ENCODE measurements around the gene NIPAL3.
"Not testable (repeated sequence)": the region's sequence is repeated elsewhere in the genome, so short reads cannot be mapped to it uniquely, and the experiment has no call there.

NIPAL3 gene

GRCh38 chr1:24514946-24515345 is 99.3 kb downstream of the NIPAL3 start:
- no peak overlapping the region for H3K4me3 ChIP-seq (ENCODE audit: low read length)
- H3K27me3 ChIP-seq (replicated peaks; ENCODE audit: insufficient read depth, low read length): no peaks in the 10 kb centered on the region
- H4K20me1 ChIP-seq (ENCODE audit: insufficient read depth, low read length): no peaks in the 10 kb centered on the region
- DNase-seq: no peak
- no peak overlapping the region for H2AFZ ChIP-seq (ENCODE audit: low read length)
- no peaks in the 10 kb centered on the region for H3F3A ChIP-seq (ENCODE audit: insufficient read depth, low read length)
- H3K9me2 ChIP-seq (replicated peaks; ENCODE audit: insufficient read depth, low read length): no peaks in the 10 kb centered on the region
- H3K79me2 ChIP-seq (ENCODE audit: low read length): no peaks in the 10 kb centered on the region
- H3K27ac ChIP-seq (ENCODE audit: low read length): no peak overlapping the region
- H3K4me2 ChIP-seq (ENCODE audit: low read depth, low read length): no peak overlapping the region
- no peaks in the 10 kb centered on the region for H3K9me3 ChIP-seq (replicated peaks; ENCODE audit: insufficient read depth, low read length)
- TF ChIP-seq EZH2phosphoT487 (IDR thresholded peaks at IDR 0.05; ENCODE audit: low read length) (no peak), EZH2 (optimal IDR thresholded peaks at IDR 0.05; ENCODE audit: low read depth, low read length) (no peak), CTCF (IDR thresholded peaks at IDR 0.05; ENCODE audit: low read length) (no peak)
- no peaks in the 10 kb centered on the region for H3K36me3 ChIP-seq (replicated peaks; ENCODE audit: insufficient read depth, low read length)
- no peak overlapping the region for H3K9ac ChIP-seq (ENCODE audit: low read length)
- H3K4me1 ChIP-seq (ENCODE audit: low read length): no peaks in the 10 kb centered on the region

GRCh38 chr1:24515671-24516209 is 100.1 kb downstream of the NIPAL3 start:
- H3K4me1 ChIP-seq (ENCODE audit: low read length); H2AFZ ChIP-seq (ENCODE audit: low read length); H3K9me2 ChIP-seq (replicated peaks; ENCODE audit: insufficient read depth, low read length); H4K20me1 ChIP-seq (ENCODE audit: insufficient read depth, low read length); H3K27me3 ChIP-seq (replicated peaks; ENCODE audit: insufficient read depth, low read length); H3K4me3 ChIP-seq (ENCODE audit: low read length); H3K9ac ChIP-seq (ENCODE audit: low read length); H3K4me2 ChIP-seq (ENCODE audit: low read depth, low read length); H3K9me3 ChIP-seq (replicated peaks; ENCODE audit: insufficient read depth, low read length); H3K27ac ChIP-seq (ENCODE audit: low read length); DNase-seq; H3K79me2 ChIP-seq (ENCODE audit: low read length); H3F3A ChIP-seq (ENCODE audit: insufficient read depth, low read length); H3K36me3 ChIP-seq (replicated peaks; ENCODE audit: insufficient read depth, low read length): not testable (repeated sequence)

GRCh38 chr1:24516506-24516905 is 100.9 kb downstream of the NIPAL3 start:
- Histone ChIP-seq H3K4me1 (ENCODE audit: low read length) (no peaks in the 10 kb centered on the region), H3K27ac (ENCODE audit: low read length) (no peak overlapping the region), H3K36me3 (replicated peaks; ENCODE audit: insufficient read depth, low read length) (no peaks in the 10 kb centered on the region), H3F3A (ENCODE audit: insufficient read depth, low read length) (no peaks in the 10 kb centered on the region), H3K4me2 (ENCODE audit: low read depth, low read length) (no peak overlapping the region), H3K27me3 (replicated peaks; ENCODE audit: insufficient read depth, low read length) (no peaks in the 10 kb centered on the region), H3K9me3 (replicated peaks; ENCODE audit: insufficient read depth, low read length) (no peaks in the 10 kb centered on the region), H3K9me2 (replicated peaks; ENCODE audit: insufficient read depth, low read length) (no peaks in the 10 kb centered on the region), H3K79me2 (ENCODE audit: low read length) (no peaks in the 10 kb centered on the region), H2AFZ (ENCODE audit: low read length) (no peak overlapping the region), H4K20me1 (ENCODE audit: insufficient read depth, low read length) (no peaks in the 10 kb centered on the region), H3K4me3 (ENCODE audit: low read length) (no peak overlapping the region), H3K9ac (ENCODE audit: low read length) (no peak overlapping the region)
- TF ChIP-seq EZH2 (optimal IDR thresholded peaks at IDR 0.05; ENCODE audit: low read depth, low read length) (no peak), CTCF (IDR thresholded peaks at IDR 0.05; ENCODE audit: low read length) (no peak), EZH2phosphoT487 (IDR thresholded peaks at IDR 0.05; ENCODE audit: low read length) (no peak)
- no peak for DNase-seq

- Histone ChIP-seq H3K9me2 (replicated peaks; ENCODE audit: insufficient read depth, low read length) (no peaks in the 10 kb centered on the region), H3K9ac (ENCODE audit: low read length) (no peak overlapping the region), H3F3A (ENCODE audit: insufficient read depth, low read length) (no peaks in the 10 kb centered on the region), H3K36me3 (replicated peaks; ENCODE audit: insufficient read depth, low read length) (no peaks in the 10 kb centered on the region), H4K20me1 (ENCODE audit: insufficient read depth, low read length) (no peaks in the 10 kb centered on the region), H3K4me1 (ENCODE audit: low read length) (no peaks in the 10 kb centered on the region), H2AFZ (ENCODE audit: low read length) (no peak overlapping the region), H3K9me3 (replicated peaks; ENCODE audit: insufficient read depth, low read length) (no peaks in the 10 kb centered on the region), H3K4me3 (ENCODE audit: low read length) (no peak overlapping the region), H3K79me2 (ENCODE audit: low read length) (no peaks in the 10 kb centered on the region), H3K27ac (ENCODE audit: low read length) (no peak overlapping the region), H3K4me2 (ENCODE audit: low read depth, low read length) (no peak overlapping the region), H3K27me3 (replicated peaks; ENCODE audit: insufficient read depth, low read length) (no peaks in the 10 kb centered on the region)
- TF ChIP-seq CTCF (IDR thresholded peaks at IDR 0.05; ENCODE audit: low read length): no peak
- TF ChIP-seq EZH2phosphoT487 (IDR thresholded peaks at IDR 0.05; ENCODE audit: low read length): no peak
- DNase-seq: no peak
Observed at GRCh38 chr1:24517898-24518297, 102.3 kb downstream of the NIPAL3 start.

- not testable (repeated sequence) for H3K36me3 ChIP-seq (replicated peaks; ENCODE audit: insufficient read depth, low read length); H3K27ac ChIP-seq (ENCODE audit: low read length); H3K79me2 ChIP-seq (ENCODE audit: low read length); H3F3A ChIP-seq (ENCODE audit: insufficient read depth, low read length); H3K4me2 ChIP-seq (ENCODE audit: low read depth, low read length); H3K27me3 ChIP-seq (replicated peaks; ENCODE audit: insufficient read depth, low read length); H3K4me3 ChIP-seq (ENCODE audit: low read length); H3K9me2 ChIP-seq (replicated peaks; ENCODE audit: insufficient read depth, low read length); H3K9me3 ChIP-seq (replicated peaks; ENCODE audit: insufficient read depth, low read length); DNase-seq; H2AFZ ChIP-seq (ENCODE audit: low read length); H3K4me1 ChIP-seq (ENCODE audit: low read length); H3K9ac ChIP-seq (ENCODE audit: low read length); H4K20me1 ChIP-seq (ENCODE audit: insufficient read depth, low read length)
Observed at GRCh38 chr1:24520282-24520681, 104.7 kb downstream of the NIPAL3 start.
